OCI-LY3 (cell line): Measurements from ENCODE around the gene MAP1LC3B2.

Experiments used
- H2AFZ ChIP-seq: fragments of 200-600, 300-600 bp; shearing (Covaris generic); 2 replicates; pipeline ENCODE4 v1.6.0; 2014; ENCODE audit warnings: antibody characterized with exemption, low read depth, low read length
- H3K27ac ChIP-seq: fragments of 200-600, 300-600 bp; sonication (generic); 2 replicates; pipeline ENCODE4 v1.5.1; 2014; ENCODE audit warnings: mild to moderate bottlenecking, low read length, moderate library complexity, mixed read lengths
- H3K27me3 ChIP-seq: fragments of 200-600, 300-600 bp; sonication (generic); 2 replicates; pipeline ENCODE4 v1.6.1; 2014; ENCODE audit warnings: low read depth, low read length, mixed read lengths
- H3K36me3 ChIP-seq: fragments of 200-600, 300-600 bp; sonication (generic); replicated peaks from 2 replicates; pipeline ENCODE3; 2014; ENCODE audit warnings: low read depth, low read length, mixed read lengths
- H3K4me1 ChIP-seq: fragments of 300-600, 200-600 bp; sonication (generic); 2 replicates; pipeline ENCODE4 v1.6.1; 2014; ENCODE audit warnings: low read length, mixed read lengths
- H3K4me2 ChIP-seq: fragments of 200-600, 300-600 bp; sonication (generic); 2 replicates; pipeline ENCODE4 v1.6.1; 2014; ENCODE audit warnings: low read length, mixed read lengths
- H3K4me3 ChIP-seq: fragments of 300-600, 200-600 bp; sonication (generic); 2 replicates; pipeline ENCODE4 v1.5.1; 2014; ENCODE audit warnings: antibody characterized with exemption, mild to moderate bottlenecking, low read length, moderate library complexity
- H3K79me2 ChIP-seq: fragments of 300-600, 200-600 bp; shearing (Covaris generic); 2 replicates; pipeline ENCODE4 v1.6.1; 2014; ENCODE audit warnings: mild to moderate bottlenecking, low read length, mixed read lengths
- H3K9ac ChIP-seq: fragments of 300-600, 200-600 bp; shearing (Covaris generic); 2 replicates; pipeline ENCODE4 v1.6.0; 2014; ENCODE audit warnings: mild to moderate bottlenecking, low read length, moderate library complexity
- H3K9me3 ChIP-seq: fragments of 200-600, 300-600 bp; shearing (Covaris generic); 2 replicates; pipeline ENCODE4 v1.6.1; 2014; ENCODE audit warnings: low read length, mixed read lengths; ENCODE audit not compliant: insufficient read depth
- H4K20me1 ChIP-seq: fragments of 200-600, 300-600 bp; sonication (generic); 2 replicates; pipeline ENCODE4 v1.6.1; 2016; ENCODE audit warnings: low read length, mixed read lengths; ENCODE audit not compliant: insufficient read depth
- CTCF ChIP-seq: fragments of 200-600, 300-600 bp; sonication (generic); IDR thresholded peaks from 2 replicates; pipeline ENCODE4 v1.5.1; 2014; ENCODE audit warnings: antibody characterized with exemption, low read length, low read depth
- EZH2phosphoT487 ChIP-seq: fragments of 200-600 bp; shearing (Covaris generic); IDR thresholded peaks from 2 replicates; pipeline ENCODE4 v1.6.1; 2018; ENCODE audit warnings: antibody characterized with exemption, mixed run types, low read depth

The MAP1LC3B2 gene

GRCh38 chr12:116544656-116545055 is 14.5 kb upstream of the MAP1LC3B2 start:
- Histone ChIP-seq H3K9ac (no peak overlapping the region), H3K9me3 (no peaks in the 10 kb centered on the region), H3K79me2 (no peaks in the 10 kb centered on the region), H3K27me3 (peaks cover 12% of the 10 kb centered on the region), H4K20me1 (no peaks in the 10 kb centered on the region), H3K4me1 (peaks cover 22% of the 10 kb centered on the region), H3K4me3 (no peak overlapping the region), H3K36me3 (no peaks in the 10 kb centered on the region), H2AFZ (no peak overlapping the region), H3K27ac (no peak overlapping the region), H3K4me2 (no peak overlapping the region)
- TF ChIP-seq EZH2phosphoT487 = no peak
- TF ChIP-seq CTCF = no peak

GRCh38 chr12:116545144-116545543 is 14.0 kb upstream of the MAP1LC3B2 start:
- H3K36me3 ChIP-seq = no peaks in the 10 kb centered on the region
- no peak for TF ChIP-seq CTCF
- TF ChIP-seq EZH2phosphoT487 = no peak
- no peak overlapping the region for H3K4me3 ChIP-seq

GRCh38 chr12:116545936-116546335 is 13.2 kb upstream of the MAP1LC3B2 start:
- no peak for TF ChIP-seq CTCF
- TF ChIP-seq EZH2phosphoT487 = no peak
- Histone ChIP-seq H3K36me3 (no peaks in the 10 kb centered on the region), H3K4me1 (peaks cover 11% of the 10 kb centered on the region), H3K9ac (no peak overlapping the region), H4K20me1 (no peaks in the 10 kb centered on the region), H2AFZ (no peak overlapping the region), H3K4me3 (no peak overlapping the region), H3K27me3 (peaks cover 16% of the 10 kb centered on the region), H3K27ac (no peak overlapping the region), H3K4me2 (no peak overlapping the region), H3K79me2 (no peaks in the 10 kb centered on the region), H3K9me3 (no peaks in the 10 kb centered on the region)

More at GRCh38 chr12:116545144-116545543, 14.0 kb upstream of the MAP1LC3B2 start:
- Histone ChIP-seq H2AFZ (no peak overlapping the region), H3K4me1 (peaks cover 17% of the 10 kb centered on the region), H3K9me3 (no peaks in the 10 kb centered on the region), H3K9ac (no peak overlapping the region), H3K4me2 (no peak overlapping the region), H3K27me3 (peaks cover 17% of the 10 kb centered on the region), H4K20me1 (no peaks in the 10 kb centered on the region), H3K27ac (no peak overlapping the region), H3K79me2 (no peaks in the 10 kb centered on the region)

GRCh38 chr12:116547955-116548501 is 11.2 kb upstream of the MAP1LC3B2 start:
- Histone ChIP-seq H2AFZ (peak overlapping the region; percentile 16; the same call in 1 of the 2 replicates), H3K27ac (no peak overlapping the region), H3K36me3 (no peaks in the 10 kb centered on the region), H3K27me3 (peaks cover 16% of the 10 kb centered on the region), H4K20me1 (no peaks in the 10 kb centered on the region), H3K4me3 (0 out of 2 replicates have a peak overlapping the region, but pooled peaks have one; percentile 5), H3K4me2 (peak overlapping the region; percentile 34), H3K9me3 (no peaks in the 10 kb centered on the region), H3K9ac (no peak overlapping the region), H3K4me1 (peaks cover 11% of the 10 kb centered on the region), H3K79me2 (no peaks in the 10 kb centered on the region)
- TF ChIP-seq CTCF = no peak
- no peak for TF ChIP-seq EZH2phosphoT487
